HEK293T (cell line): Measurements from ENCODE around the gene OS9.

Experiments used
- BHLHE40 ChIP-seq: fragments of 450-650 bp; IDR thresholded peaks from 2 replicates; pipeline ENCODE4 v1.6.1; 2016; ENCODE audit warnings: mild to moderate bottlenecking, moderate library complexity, borderline replicate concordance
- ELF4 ChIP-seq: fragments of 450-650 bp; IDR thresholded peaks from 2 replicates; pipeline ENCODE4 v1.6.1; 2017; ENCODE audit warnings: antibody characterized with exemption
- FOXK2 ChIP-seq: fragments of 450-650 bp; IDR thresholded peaks from 2 replicates; pipeline ENCODE4 v1.6.1; 2016; ENCODE audit warnings: mild to moderate bottlenecking
- FOXM1 ChIP-seq: fragments of 450-650 bp; IDR thresholded peaks from 2 replicates; pipeline ENCODE4 v1.6.1; 2017; ENCODE audit warnings: mild to moderate bottlenecking, borderline replicate concordance
- L3MBTL2 ChIP-seq: fragments of 450-650 bp; conservative IDR thresholded peaks from 2 replicates; pipeline ENCODE4 v1.6.1; 2016; ENCODE audit warnings: mild to moderate bottlenecking
- SP1 ChIP-seq: fragments of 450-650 bp; IDR thresholded peaks from 2 replicates; pipeline ENCODE4 v1.6.1; 2017
- SUZ12 ChIP-seq: fragments of 450-650 bp; IDR thresholded peaks from 2 replicates; pipeline ENCODE4 v1.6.1; 2016; ENCODE audit warnings: mild to moderate bottlenecking
- ZNF384 ChIP-seq: fragments of 450-650 bp; IDR thresholded peaks from 2 replicates; pipeline ENCODE4 v1.6.1; 2016

GRCh38 chr12:57755194-57755453 lies 61.2 kb downstream of the OS9 start:
- TF ChIP-seq FOXK2 (no peak), ZNF384 (no peak), SUZ12 (no peak), FOXM1 (no peak), L3MBTL2 (no peak), BHLHE40 (no peak), ELF4 (no peak), SP1 (no peak)
